Endometrial microvascular endothelial cells (primary cell): ENCODE data around the gene EPC1. TPM values are rescaled to one million over a fixed set of nuclear protein-coding genes. Genes with fewer than 3 reads are reported as not detected.
"Not testable (repeated sequence)": the region's sequence is repeated elsewhere in the genome, so short reads cannot be mapped to it uniquely, and the experiment has no call there.

Source experiments
- in situ Hi-C: cut with HindIII; loops from 2 replicates; pipeline ENCODE4 v1.10.0; 2017; ENCODE audit warnings: low sequenced_read_pairs, low pct_unique_long_range_greater_than_20kb; ENCODE audit errors: inconsistent ontology term
- total RNA-seq: library from RNA; depleted of rRNA; stranded (reverse); fragments of >200 nt; gene quantifications from one replicate; pipeline ENCODE4 v1.2.3, GENCODE V29; 2015; ENCODE audit errors: inconsistent ontology term

EPC1 gene
- 17.3 TPM for total RNA-seq

- in situ Hi-C loops = no loop called here
Observed at GRCh38 chr10:32346551-32347362, at the start of gene EPC1. EPC1 (minus strand) TSS chr10:32347158; CDS start chr10:32346915, 243 bp downstream.

- in situ Hi-C loops = no loop called here
Observed at GRCh38 chr10:32393911-32394310, 47.0 kb upstream of the EPC1 start.

GRCh38 chr10:32392284-32392683 is 45.3 kb upstream of the EPC1 start:
- in situ Hi-C loops = not testable (repeated sequence)

GRCh38 chr10:32390193-32390592 is 43.2 kb upstream of the EPC1 start:
- in situ Hi-C loops = no loop called here

- in situ Hi-C loops = no loop called here
Observed at GRCh38 chr10:32388258-32389027, 41.5 kb upstream of the EPC1 start.

- in situ Hi-C loops = no loop called here
Observed at GRCh38 chr10:32386623-32387260, 39.8 kb upstream of the EPC1 start.

- in situ Hi-C loops = no loop called here
Observed at GRCh38 chr10:32384171-32384570, 37.2 kb upstream of the EPC1 start.

GRCh38 chr10:32381165-32381564 is 34.2 kb upstream of the EPC1 start:
- in situ Hi-C loops = no loop called here

- in situ Hi-C loops = no loop called here
Observed at GRCh38 chr10:32379950-32380551, 33.1 kb upstream of the EPC1 start.

GRCh38 chr10:32379318-32379949 is 32.5 kb upstream of the EPC1 start:
- in situ Hi-C loops = no loop called here

- in situ Hi-C loops = no loop called here
Observed at GRCh38 chr10:32378363-32379317, 31.7 kb upstream of the EPC1 start.

- in situ Hi-C loops = no loop called here
Observed at GRCh38 chr10:32377458-32378259, 30.7 kb upstream of the EPC1 start.

GRCh38 chr10:32376771-32377170 is 29.8 kb upstream of the EPC1 start:
- in situ Hi-C loops = no loop called here

GRCh38 chr10:32376097-32376496 is 29.1 kb upstream of the EPC1 start:
- in situ Hi-C loops = no loop called here

GRCh38 chr10:32375631-32376030 is 28.7 kb upstream of the EPC1 start:
- in situ Hi-C loops = no loop called here

GRCh38 chr10:32374605-32375004 is 27.6 kb upstream of the EPC1 start:
- in situ Hi-C loops = no loop called here

GRCh38 chr10:32373496-32373895 is 26.5 kb upstream of the EPC1 start:
- in situ Hi-C loops = no loop called here
